Loucy (cell line): ENCODE measurements around the gene CDA.

Experiments
- H2AFZ ChIP-seq: fragments of 200-600 bp; sonication (generic); 2 replicates; pipeline ENCODE4 v1.6.0; 2016; ENCODE audit warnings: antibody characterized with exemption, mild to moderate bottlenecking, low read length, moderate library complexity
- H3F3A ChIP-seq: fragments of 200-600 bp; 2 replicates; pipeline ENCODE4 v1.6.0; 2016; ENCODE audit warnings: antibody characterized with exemption, low read depth, mild to moderate bottlenecking
- H3K27me3 ChIP-seq: fragments of 200-600 bp; sonication (generic); 2 replicates; pipeline ENCODE4 v1.6.1; 2014; ENCODE audit warnings: low read length, mild to moderate bottlenecking; ENCODE audit not compliant: insufficient read depth, poor library complexity, severe bottlenecking
- H3K36me3 ChIP-seq: fragments of 200-600 bp; sonication (generic); 2 replicates; pipeline ENCODE4 v1.6.1; 2016; ENCODE audit warnings: low read length; ENCODE audit not compliant: insufficient read depth
- H3K4me1 ChIP-seq: fragments of 200-600 bp; sonication (generic); 2 replicates; pipeline ENCODE4 v1.5.1; 2014; ENCODE audit warnings: low read length, mild to moderate bottlenecking; ENCODE audit not compliant: insufficient read depth, poor library complexity, severe bottlenecking
- H3K4me2 ChIP-seq: fragments of 200-600 bp; sonication (generic); 2 replicates; pipeline ENCODE4 v1.6.0; 2014; ENCODE audit warnings: antibody characterized with exemption, low read length, low read depth, mild to moderate bottlenecking; ENCODE audit not compliant: poor library complexity, severe bottlenecking
- H3K4me3 ChIP-seq: fragments of 200-600 bp; sonication (generic); 2 replicates; pipeline ENCODE4 v1.5.1; 2014; ENCODE audit warnings: low read length, mild to moderate bottlenecking, mixed read lengths; ENCODE audit not compliant: poor library complexity, severe bottlenecking
- H3K79me2 ChIP-seq: fragments of 200-600 bp; sonication (generic); 2 replicates; pipeline ENCODE4 v1.6.1; 2014; ENCODE audit warnings: low read length; ENCODE audit not compliant: insufficient read depth
- H3K9ac ChIP-seq: fragments of 200-600 bp; sonication (generic); 2 replicates; pipeline ENCODE4 v1.6.0; 2014; ENCODE audit warnings: mild to moderate bottlenecking, low read depth, low read length, moderate library complexity; ENCODE audit not compliant: poor library complexity, severe bottlenecking
- H3K9me2 ChIP-seq: fragments of 200-600 bp; sonication (generic); replicated peaks from 2 replicates; pipeline ENCODE4 v1.6.1; 2016; ENCODE audit warnings: low read depth, low read length, mixed read lengths
- H3K9me3 ChIP-seq: fragments of 200-600 bp; sonication (generic); 2 replicates; pipeline ENCODE4 v1.6.1; 2014; ENCODE audit warnings: mild to moderate bottlenecking, antibody characterized with exemption, low read length, low read depth; ENCODE audit not compliant: insufficient read depth
- H4K20me1 ChIP-seq: fragments of 200-600 bp; sonication (generic); 2 replicates; pipeline ENCODE4 v1.6.0; 2014; ENCODE audit warnings: antibody characterized with exemption, low read length, mild to moderate bottlenecking; ENCODE audit not compliant: insufficient read depth, poor library complexity, severe bottlenecking
- EZH2phosphoT487 ChIP-seq: fragments of 200-600 bp; IDR thresholded peaks from 2 replicates; pipeline ENCODE4 v1.6.1; 2018; ENCODE audit warnings: antibody characterized with exemption, mild to moderate bottlenecking, moderate library complexity, borderline replicate concordance
- TF ChIP-seq, protein P1 (sequence below): fragments of 200-600 bp; sonication (generic); conservative IDR thresholded peaks from 2 replicates; pipeline ENCODE4 v1.5.1; 2014; ENCODE audit warnings: mild to moderate bottlenecking, antibody characterized with exemption, low read length

Gene CDA

GRCh38 chr1:20560966-20561365 lies 27.9 kb upstream of the CDA start:
- Histone ChIP-seq H3K9ac (no peak overlapping the region), H3F3A (no peaks in the 10 kb centered on the region), H3K36me3 (no peaks in the 10 kb centered on the region), H3K9me2 (no peaks in the 10 kb centered on the region), H3K4me1 (no peaks in the 10 kb centered on the region), H3K79me2 (no peaks in the 10 kb centered on the region), H2AFZ (no peak overlapping the region), H4K20me1 (no peaks in the 10 kb centered on the region), H3K4me2 (no peak overlapping the region), H3K27me3 (no peaks in the 10 kb centered on the region), H3K9me3 (no peaks in the 10 kb centered on the region), H3K4me3 (no peak overlapping the region)
- TF ChIP-seq, protein P1, sequence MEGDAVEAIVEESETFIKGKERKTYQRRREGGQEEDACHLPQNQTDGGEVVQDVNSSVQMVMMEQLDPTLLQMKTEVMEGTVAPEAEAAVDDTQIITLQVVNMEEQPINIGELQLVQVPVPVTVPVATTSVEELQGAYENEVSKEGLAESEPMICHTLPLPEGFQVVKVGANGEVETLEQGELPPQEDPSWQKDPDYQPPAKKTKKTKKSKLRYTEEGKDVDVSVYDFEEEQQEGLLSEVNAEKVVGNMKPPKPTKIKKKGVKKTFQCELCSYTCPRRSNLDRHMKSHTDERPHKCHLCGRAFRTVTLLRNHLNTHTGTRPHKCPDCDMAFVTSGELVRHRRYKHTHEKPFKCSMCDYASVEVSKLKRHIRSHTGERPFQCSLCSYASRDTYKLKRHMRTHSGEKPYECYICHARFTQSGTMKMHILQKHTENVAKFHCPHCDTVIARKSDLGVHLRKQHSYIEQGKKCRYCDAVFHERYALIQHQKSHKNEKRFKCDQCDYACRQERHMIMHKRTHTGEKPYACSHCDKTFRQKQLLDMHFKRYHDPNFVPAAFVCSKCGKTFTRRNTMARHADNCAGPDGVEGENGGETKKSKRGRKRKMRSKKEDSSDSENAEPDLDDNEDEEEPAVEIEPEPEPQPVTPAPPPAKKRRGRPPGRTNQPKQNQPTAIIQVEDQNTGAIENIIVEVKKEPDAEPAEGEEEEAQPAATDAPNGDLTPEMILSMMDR: no peak
- TF ChIP-seq EZH2phosphoT487: no peak

DNA sequence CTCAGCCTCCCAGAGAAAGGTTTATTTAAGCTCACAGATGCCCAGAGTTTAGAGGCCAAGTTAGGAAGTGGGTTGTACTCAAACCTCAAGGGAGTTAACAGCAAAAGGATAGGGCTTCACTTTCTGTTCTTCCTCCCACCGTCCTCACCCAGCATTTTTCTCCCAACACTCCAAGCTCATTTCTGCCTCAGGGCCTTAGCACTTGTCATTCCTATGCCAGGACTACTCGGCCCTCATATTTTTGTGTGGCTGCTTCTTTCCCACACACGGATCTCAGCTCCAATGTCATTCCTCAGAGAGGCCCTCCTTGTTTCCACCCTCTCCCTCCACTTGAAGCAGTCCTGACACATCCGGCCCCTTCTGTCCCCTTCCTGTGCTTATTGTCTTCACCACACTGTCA lies 23.7 kb upstream of the CDA start:
- Histone ChIP-seq H3K9ac (no peak overlapping the region), H2AFZ (no peak overlapping the region), H3K79me2 (no peaks in the 10 kb centered on the region), H3K27me3 (no peaks in the 10 kb centered on the region), H3K9me3 (no peaks in the 10 kb centered on the region), H3F3A (no peaks in the 10 kb centered on the region), H3K4me3 (no peak overlapping the region), H3K9me2 (no peaks in the 10 kb centered on the region), H4K20me1 (no peaks in the 10 kb centered on the region), H3K36me3 (no peaks in the 10 kb centered on the region), H3K4me1 (no peaks in the 10 kb centered on the region), H3K4me2 (no peak overlapping the region)
- no peak for TF ChIP-seq EZH2phosphoT487
- TF ChIP-seq, protein P1: no peak

GRCh38 chr1:20569523-20570098 lies 19.3 kb upstream of the CDA start:
- Histone ChIP-seq H4K20me1 (no peaks in the 10 kb centered on the region), H3K4me3 (no peak overlapping the region), H3F3A (no peaks in the 10 kb centered on the region), H3K4me2 (no peak overlapping the region), H3K79me2 (no peaks in the 10 kb centered on the region), H3K9me3 (no peaks in the 10 kb centered on the region), H3K36me3 (no peaks in the 10 kb centered on the region), H3K9ac (no peak overlapping the region), H3K4me1 (no peaks in the 10 kb centered on the region), H3K9me2 (no peaks in the 10 kb centered on the region), H2AFZ (no peak overlapping the region), H3K27me3 (no peaks in the 10 kb centered on the region)
- TF ChIP-seq, protein P1: no peak
- TF ChIP-seq EZH2phosphoT487: no peak
